K562 (cell line): Measurements from ENCODE around the gene CERS5. TPM values are rescaled to one million over a fixed set of nuclear protein-coding genes. Genes with fewer than 3 reads are reported as not detected.

Experiments used
- ATAC-seq: fragments of 200-7000 bp; cut with Tn5 transposase; 3 replicates; pipeline ENCODE4 v1.9.1; 2020; ENCODE audit warnings: moderate library complexity
- BruUV-seq: library from RNA; stranded (reverse); fragments of 400-500 nt; replicated peaks from 2 replicates; lab custom pipeline; 2021; lab: Mats Ljungman, UMichigan
- CTCF ChIA-PET: fragments of 300-600 bp; formaldehyde crosslinking; extraction: SDS; loops from one replicate; lab custom pipeline; 2021; ENCODE audit warnings: low intra/inter-chr PET ratio; lab: Yijun Ruan, JAX
- POLR2A ChIA-PET: fragments of 300-600, 350-650 bp; sonication (Branson Sonifier 250); formaldehyde crosslinking; extraction: SDS; loops from one replicate; lab custom pipeline; 2021; ENCODE audit warnings: antibody characterized with exemption, inconsistent platforms; lab: Yijun Ruan, JAX
- DNase-seq, 4 experiments: peaks; one replicate each; pipeline versions ENCODE4 v3.0.0 to v3.0.0-alpha.2; 2011 to 2018; ENCODE audit warnings: low spot score in 3 of 4, mixed read lengths in 3 of 4; ENCODE audit errors: extremely low read depth in 1 of 4
- FAIRE-seq: peaks from 2 replicates; lab custom pipeline; 2011; peaks lifted over from hg19 to GRCh38; lab: Jason Lieb, UNC
- H2AFZ ChIP-seq: 2 replicates; pipeline ENCODE4 v1.6.0; 2011; ENCODE audit warnings: low read depth, low read length, control low read depth, inconsistent platforms
- H3K27ac ChIP-seq: fragments of 200-600 bp; 3 replicates; pipeline ENCODE4 v1.8.0; 2011; ENCODE audit warnings: low read depth, mild to moderate bottlenecking, control low read depth, inconsistent platforms, low read length, moderate library complexity, mixed read lengths; ENCODE audit errors: extremely low read depth
- H3K27me3 ChIP-seq, 2 experiments: fragments of 300-600 bp in 1 of 2; 2 replicates in 1 of 2; 3 replicates in 1 of 2; pipeline versions ENCODE4 v1.6.0 to v1.8.0; 2011; ENCODE audit warnings: inconsistent platforms in 2 of 2, low read length in 2 of 2, mild to moderate bottlenecking in 1 of 2, mixed read lengths in 1 of 2, moderate library complexity in 1 of 2; ENCODE audit not compliant: control insufficient read depth in 2 of 2, insufficient read depth in 2 of 2
- H3K36me3 ChIP-seq: fragments of 300-600 bp; 3 replicates; pipeline ENCODE4 v1.8.0; 2011; ENCODE audit warnings: mild to moderate bottlenecking, low read length, inconsistent platforms; ENCODE audit not compliant: control insufficient read depth, insufficient read depth
- H3K4me1 ChIP-seq, 2 experiments: fragments of 200-600 bp in 1 of 2; replicated peaks in 1 of 2; 2 replicates in 1 of 2; 3 replicates in 1 of 2; pipeline versions ENCODE4 v1.5.1 to v1.8.0; 2011; ENCODE audit warnings: inconsistent platforms in 2 of 2, low read length in 2 of 2, mild to moderate bottlenecking in 1 of 2, mixed read lengths in 1 of 2, moderate library complexity in 1 of 2; ENCODE audit not compliant: control insufficient read depth in 2 of 2, insufficient read depth in 2 of 2
- H3K4me2 ChIP-seq: 2 replicates; pipeline ENCODE4 v1.6.1; 2011; ENCODE audit warnings: low read length, control low read depth, inconsistent platforms, mixed read lengths; ENCODE audit not compliant: insufficient read depth
- H3K4me3 ChIP-seq: fragments of 200-600 bp; sonication (generic), shearing (Covaris generic); 2 replicates; pipeline ENCODE4 v1.5.1; 2016; ENCODE audit warnings: control low read depth, inconsistent platforms
- H3K79me2 ChIP-seq: fragments of 200-600 bp; 3 replicates; pipeline ENCODE4 v1.8.0; 2011; ENCODE audit warnings: low read length, inconsistent platforms; ENCODE audit not compliant: control insufficient read depth, insufficient read depth
- H3K9ac ChIP-seq, 2 experiments: 2 replicates each; pipeline versions ENCODE4 v1.6.0 to v1.6.1; 2011; ENCODE audit warnings: low read depth in 2 of 2, low read length in 2 of 2, control low read depth in 1 of 2, inconsistent platforms in 1 of 2, mild to moderate bottlenecking in 1 of 2, mixed read lengths in 1 of 2; ENCODE audit not compliant: insufficient read depth in 1 of 2
- H3K9me1 ChIP-seq: one replicate; pipeline ENCODE4 v1.6.0; 2011; ENCODE audit warnings: inconsistent platforms, mild to moderate bottlenecking, low read length, moderate library complexity; ENCODE audit not compliant: control insufficient read depth, insufficient read depth
- H3K9me3 ChIP-seq: replicated peaks from 2 replicates; pipeline ENCODE4 v1.5.1; 2011; ENCODE audit warnings: low read depth, low read length, inconsistent platforms; ENCODE audit not compliant: control insufficient read depth, insufficient read depth
- H4K20me1 ChIP-seq: replicated peaks from 2 replicates; pipeline ENCODE4 v1.6.1; 2011; ENCODE audit warnings: low read length, inconsistent platforms, mixed read lengths; ENCODE audit not compliant: control insufficient read depth, insufficient read depth
- PCBP2 ChIP-seq: fragments of 200-400 bp; formaldehyde crosslinking; IDR thresholded peaks from 2 replicates; pipeline ENCODE4 v1.6.1; 2018; ENCODE audit warnings: low read length, low read depth, mild to moderate bottlenecking, moderate library complexity; ENCODE audit not compliant: poor library complexity, severe bottlenecking
- RAD21 ChIP-seq, 2 experiments: fragments of 250-450 bp in 1 of 2; fragments of 450-650 bp in 1 of 2; sonication (Bioruptor Pico) in 1 of 2; formaldehyde crosslinking in 1 of 2; IDR thresholded peaks in 1 of 2; conservative IDR thresholded peaks in 1 of 2; 2 replicates each; pipeline versions ENCODE4 v1.4.0 to v1.8.0; 2020 to 2022; ENCODE audit warnings: mild to moderate bottlenecking in 2 of 2, moderate library complexity in 1 of 2
- STAG1 ChIP-seq: sonication (generic); formaldehyde crosslinking; IDR thresholded peaks from 2 replicates; pipeline ENCODE4 v1.5.0; 2020; ENCODE audit warnings: missing genetic modification reagents, borderline replicate concordance
- in situ Hi-C: fragments of 300-500 bp; cut with MboI; formaldehyde crosslinking; loops from 4 replicates; pipeline ENCODE4 v1.15.0; 2018; ENCODE audit warnings: inconsistent platforms, mixed read lengths
- intact Hi-C: fragments of 100-400 bp; cut with micrococcal nuclease; formaldehyde crosslinking; loops from 2 replicates; pipeline ENCODE4 v1.14.2; 2022
- polyA plus RNA-seq, 8 experiments: library from polyadenylated mRNA; depleted of rRNA in 4 of 8; stranded (reverse) in 5 of 8; unstranded in 3 of 8; fragments of >200 nt; fragmentation: Nextera tagmentation in 2 of 8; fragmentation: Illumina TruSeq in 1 of 8; extraction: Ambion mirVana in 2 of 8; extraction: Trizol in 1 of 8; gene quantifications; 2 replicates each; pipeline versions ENCODE4 v1.2.1 to v1.2.3, GENCODE V29; 2011 to 2014; ENCODE audit warnings: inconsistent platforms in 1 of 8, missing spikeins in 1 of 8
- total RNA-seq, 7 experiments: library from RNA; depleted of rRNA in 6 of 7; stranded (reverse); fragments of >200 nt in 6 of 7; fragmentation: Illumina TruSeq in 2 of 7; extraction: Trizol in 2 of 7; gene quantifications; 2 replicates each; pipeline versions ENCODE4 v1.2.1 to v1.2.3, GENCODE V29; 2011 to 2021; ENCODE audit warnings: low replicate concordance in 1 of 7
- TF ChIP-seq, protein P1 (sequence below), 3 experiments: IDR thresholded peaks in 2 of 3; conservative IDR thresholded peaks in 1 of 3; 2 replicates each; pipeline ENCODE4 v1.5.1; 2011 to 2012; ENCODE audit warnings: low read length in 3 of 3, mild to moderate bottlenecking in 3 of 3, control low read depth in 2 of 3, improper control_type of control experiment in 1 of 3, inconsistent platforms in 1 of 3, low read depth in 1 of 3, mixed read lengths in 1 of 3, moderate library complexity in 1 of 3; ENCODE audit not compliant: insufficient read depth in 2 of 3
- TF ChIP-seq, protein P2 (sequence below), 2 experiments: fragments of 450-650 bp; formaldehyde crosslinking in 1 of 2; IDR thresholded peaks; 2 replicates each; pipeline versions ENCODE4 v1.4.0 to v1.6.1; 2014 to 2020; ENCODE audit warnings: mild to moderate bottlenecking in 2 of 2, borderline replicate concordance in 1 of 2, low read depth in 1 of 2

The CERS5 gene
- total and polyA plus RNA-seq, 9 of the 15 experiments (the other 6 are each of a cell fraction or from before 2014, with no cell fraction given) = 6.1 to 47.5 (median 17.8) TPM

DNA sequence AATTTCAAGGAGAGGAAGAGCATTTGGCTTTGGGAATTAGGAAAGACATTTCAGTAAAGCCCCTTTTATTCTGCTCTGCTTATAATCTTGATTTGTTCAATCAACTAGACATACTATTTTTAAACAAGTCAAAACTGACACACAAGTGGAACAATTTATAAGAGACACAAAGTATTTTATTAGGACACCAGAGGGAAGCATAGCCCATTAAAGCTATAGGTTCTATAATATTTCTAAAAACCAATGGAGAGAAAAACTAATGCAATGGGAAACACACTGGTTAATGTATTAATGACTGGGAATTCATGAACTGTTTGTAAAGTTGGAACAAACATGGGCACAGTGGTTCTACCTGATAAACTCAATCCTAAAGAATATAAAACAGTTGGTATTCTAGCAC is 15.3 kb upstream of the CERS5 start:
- Histone ChIP-seq H3K4me1 (no peaks in the 10 kb centered on the region), H3K79me2 (no peaks in the 10 kb centered on the region), H3K4me2 (no peak overlapping the region), H3K9me1 (no peaks in the 10 kb centered on the region), H3K36me3 (peaks cover 18% of the 10 kb centered on the region; the same call in 2 of the 3 replicates), H3K9me3 (no peaks in the 10 kb centered on the region), H3K4me3 (no peak overlapping the region), H3K9ac (no peak overlapping the region), H4K20me1 (no peaks in the 10 kb centered on the region), H3K27me3 (no peaks in the 10 kb centered on the region), H3K27ac (no peak overlapping the region), H2AFZ (no peak overlapping the region)
- in situ Hi-C loops (no loop called here), intact Hi-C loops (loop anchor here (2.0 kb wide), 1 partner anchor 132 kb away; no protein-coding TSS in a partner anchor)
- peak; percentile 37 for FAIRE-seq
- ChIA-PET POLR2A (no interaction called here), CTCF (interaction anchor here (0.6 to 3.8 kb wide), 3 partner anchors 132 to 1163 kb away, joined by 3 to 44 read pairs (median 4); no protein-coding TSS in a partner anchor)
- no TSS peak for BruUV-seq
- ATAC-seq = no peak
- no peak for DNase-seq
- TF ChIP-seq STAG1 (CRISPR knock-in tag) (no peak), PCBP2 (peak; percentile 29), RAD21 (CRISPR knock-in tag; conservative IDR thresholded peaks at IDR 0.05 in 1 of 2, IDR thresholded peaks at IDR 0.05 in 1 of 2) (peak; percentile 54 to 67)
- TF ChIP-seq, protein P1, sequence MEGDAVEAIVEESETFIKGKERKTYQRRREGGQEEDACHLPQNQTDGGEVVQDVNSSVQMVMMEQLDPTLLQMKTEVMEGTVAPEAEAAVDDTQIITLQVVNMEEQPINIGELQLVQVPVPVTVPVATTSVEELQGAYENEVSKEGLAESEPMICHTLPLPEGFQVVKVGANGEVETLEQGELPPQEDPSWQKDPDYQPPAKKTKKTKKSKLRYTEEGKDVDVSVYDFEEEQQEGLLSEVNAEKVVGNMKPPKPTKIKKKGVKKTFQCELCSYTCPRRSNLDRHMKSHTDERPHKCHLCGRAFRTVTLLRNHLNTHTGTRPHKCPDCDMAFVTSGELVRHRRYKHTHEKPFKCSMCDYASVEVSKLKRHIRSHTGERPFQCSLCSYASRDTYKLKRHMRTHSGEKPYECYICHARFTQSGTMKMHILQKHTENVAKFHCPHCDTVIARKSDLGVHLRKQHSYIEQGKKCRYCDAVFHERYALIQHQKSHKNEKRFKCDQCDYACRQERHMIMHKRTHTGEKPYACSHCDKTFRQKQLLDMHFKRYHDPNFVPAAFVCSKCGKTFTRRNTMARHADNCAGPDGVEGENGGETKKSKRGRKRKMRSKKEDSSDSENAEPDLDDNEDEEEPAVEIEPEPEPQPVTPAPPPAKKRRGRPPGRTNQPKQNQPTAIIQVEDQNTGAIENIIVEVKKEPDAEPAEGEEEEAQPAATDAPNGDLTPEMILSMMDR (IDR thresholded peaks at IDR 0.05 in 2 of 3, conservative IDR thresholded peaks at IDR 0.05 in 1 of 3; ENCODE audit: insufficient read depth in 2 of 3, low read depth in 1 of 3, low read length in 3 of 3) = peak in 1 of 3 experiments; percentile 48; a peak in 2 of 6 replicates
- TF ChIP-seq, protein P2, sequence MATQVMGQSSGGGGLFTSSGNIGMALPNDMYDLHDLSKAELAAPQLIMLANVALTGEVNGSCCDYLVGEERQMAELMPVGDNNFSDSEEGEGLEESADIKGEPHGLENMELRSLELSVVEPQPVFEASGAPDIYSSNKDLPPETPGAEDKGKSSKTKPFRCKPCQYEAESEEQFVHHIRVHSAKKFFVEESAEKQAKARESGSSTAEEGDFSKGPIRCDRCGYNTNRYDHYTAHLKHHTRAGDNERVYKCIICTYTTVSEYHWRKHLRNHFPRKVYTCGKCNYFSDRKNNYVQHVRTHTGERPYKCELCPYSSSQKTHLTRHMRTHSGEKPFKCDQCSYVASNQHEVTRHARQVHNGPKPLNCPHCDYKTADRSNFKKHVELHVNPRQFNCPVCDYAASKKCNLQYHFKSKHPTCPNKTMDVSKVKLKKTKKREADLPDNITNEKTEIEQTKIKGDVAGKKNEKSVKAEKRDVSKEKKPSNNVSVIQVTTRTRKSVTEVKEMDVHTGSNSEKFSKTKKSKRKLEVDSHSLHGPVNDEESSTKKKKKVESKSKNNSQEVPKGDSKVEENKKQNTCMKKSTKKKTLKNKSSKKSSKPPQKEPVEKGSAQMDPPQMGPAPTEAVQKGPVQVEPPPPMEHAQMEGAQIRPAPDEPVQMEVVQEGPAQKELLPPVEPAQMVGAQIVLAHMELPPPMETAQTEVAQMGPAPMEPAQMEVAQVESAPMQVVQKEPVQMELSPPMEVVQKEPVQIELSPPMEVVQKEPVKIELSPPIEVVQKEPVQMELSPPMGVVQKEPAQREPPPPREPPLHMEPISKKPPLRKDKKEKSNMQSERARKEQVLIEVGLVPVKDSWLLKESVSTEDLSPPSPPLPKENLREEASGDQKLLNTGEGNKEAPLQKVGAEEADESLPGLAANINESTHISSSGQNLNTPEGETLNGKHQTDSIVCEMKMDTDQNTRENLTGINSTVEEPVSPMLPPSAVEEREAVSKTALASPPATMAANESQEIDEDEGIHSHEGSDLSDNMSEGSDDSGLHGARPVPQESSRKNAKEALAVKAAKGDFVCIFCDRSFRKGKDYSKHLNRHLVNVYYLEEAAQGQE (IDR thresholded peaks at IDR 0.05; ENCODE audit: borderline replicate concordance) = peak; percentile 57; the same call in 1 of the 2 replicates
- TF ChIP-seq, protein P2 (CRISPR knock-in tag; IDR thresholded peaks at IDR 0.05; ENCODE audit: low read depth) = no peak
